Endothelial cell (in vitro differentiated cells): ENCODE measurements around the gene KCTD18. TPM values are rescaled to one million over a fixed set of nuclear protein-coding genes. Genes with fewer than 3 reads are reported as not detected.

Experiments used
- DNase-seq: peaks from one replicate; pipeline ENCODE4 v3.0.0; 2021; ENCODE audit warnings: low spot score
- H3K27ac Mint-ChIP-seq: one replicate; pipeline ENCODE4 v1.8.0; 2021; ENCODE audit warnings: mixed read lengths, inconsistent platforms; ENCODE audit not compliant: unreplicated experiment
- H3K27me3 Mint-ChIP-seq: one replicate; pipeline ENCODE4 v1.8.0; 2021; ENCODE audit warnings: mild to moderate bottlenecking, moderate library complexity, mixed read lengths, inconsistent platforms; ENCODE audit not compliant: unreplicated experiment
- H3K36me3 Mint-ChIP-seq: one replicate; pipeline ENCODE4 v1.8.0; 2021; ENCODE audit warnings: mild to moderate bottlenecking, low read depth, mixed read lengths, inconsistent platforms; ENCODE audit not compliant: unreplicated experiment
- H3K4me1 Mint-ChIP-seq: one replicate; pipeline ENCODE4 v1.8.0; 2021; ENCODE audit warnings: mild to moderate bottlenecking, mixed read lengths, inconsistent platforms; ENCODE audit not compliant: unreplicated experiment
- H3K4me3 Mint-ChIP-seq: one replicate; pipeline ENCODE4 v1.8.0; 2021; ENCODE audit warnings: mild to moderate bottlenecking, mixed read lengths, inconsistent platforms; ENCODE audit not compliant: unreplicated experiment
- H3K9me3 Mint-ChIP-seq: one replicate; pipeline ENCODE4 v1.8.0; 2021; ENCODE audit warnings: mixed read lengths, inconsistent platforms; ENCODE audit not compliant: unreplicated experiment
- CTCF ChIP-seq: fragments of 200-600 bp; sonication (generic); IDR thresholded peaks from one replicate; pipeline ENCODE4 v1.5.0; 2021; ENCODE audit warnings: antibody characterized with exemption; ENCODE audit not compliant: unreplicated experiment
- total RNA-seq: library from RNA; stranded (reverse); fragmentation: NEBNext Ultra II Directional; extraction: Animal tissue kit (Norgen Biotek cat#: 25700); gene quantifications from one replicate; pipeline ENCODE4 v1.2.1, GENCODE V29; 2021; ENCODE audit not compliant: unreplicated experiment

Gene KCTD18
- total RNA-seq, 1 donor from 2014 or later = 6.4 TPM

- Mint-ChIP-seq H3K36me3 (no peaks in the 10 kb centered on the region), H3K27ac (no peak overlapping the region), H3K9me3 (no peaks in the 10 kb centered on the region), H3K4me3 (no peak overlapping the region), H3K27me3 (no peaks in the 10 kb centered on the region), H3K4me1 (peaks cover 8% of the 10 kb centered on the region)
- no peak for TF ChIP-seq CTCF
- DNase-seq = no peak
Measured at GRCh38 chr2:200528228-200528627, 18.4 kb upstream of the KCTD18 start.

- Mint-ChIP-seq H3K9me3 (no peaks in the 10 kb centered on the region), H3K27me3 (no peaks in the 10 kb centered on the region), H3K27ac (peak within 1 kb of the TSS; percentile 79), H3K4me3 (peak within 1 kb of the TSS; percentile 96), H3K36me3 (no peaks in the 10 kb centered on the region), H3K4me1 (peaks cover 8% of the 10 kb centered on the region)
- peak; percentile 89 for DNase-seq
- no peak for TF ChIP-seq CTCF
Measured at GRCh38 chr2:200525882-200526651, 16.2 kb upstream of the KCTD18 start, which contains the start of gene SGO2. SGO2 (plus strand) TSS chr2:200526207; CDS start chr2:200532976, 6,769 bp downstream.

- Mint-ChIP-seq H3K4me3 (peak overlapping the region; percentile 96), H3K36me3 (no peaks in the 10 kb centered on the region), H3K9me3 (no peaks in the 10 kb centered on the region), H3K4me1 (peaks cover 8% of the 10 kb centered on the region), H3K27me3 (no peaks in the 10 kb centered on the region), H3K27ac (peak overlapping the region; percentile 10)
- no peak for TF ChIP-seq CTCF
- no peak for DNase-seq
Measured at GRCh38 chr2:200525551-200525881, 15.6 kb upstream of the KCTD18 start.

- H3K9me3 Mint-ChIP-seq = no peaks in the 10 kb centered on the region
- no peak overlapping the region for H3K27ac Mint-ChIP-seq
- H3K27me3 Mint-ChIP-seq = no peaks in the 10 kb centered on the region
- no peaks in the 10 kb centered on the region for H3K36me3 Mint-ChIP-seq
- TF ChIP-seq CTCF = no peak
- no peak for DNase-seq
- peaks cover 8% of the 10 kb centered on the region for H3K4me1 Mint-ChIP-seq
- no peak overlapping the region for H3K4me3 Mint-ChIP-seq
Measured at GRCh38 chr2:200525066-200525465, 15.2 kb upstream of the KCTD18 start.

GRCh38 chr2:200523604-200524003, 13.7 kb upstream of the KCTD18 start:
- no peak for TF ChIP-seq CTCF
- Mint-ChIP-seq H3K27ac (no peak overlapping the region), H3K4me1 (peaks cover 8% of the 10 kb centered on the region), H3K4me3 (no peak overlapping the region), H3K9me3 (no peaks in the 10 kb centered on the region), H3K36me3 (no peaks in the 10 kb centered on the region), H3K27me3 (peaks cover 2% of the 10 kb centered on the region)
- DNase-seq = no peak
